Dendritic cell treated with granulocyte-macrophage colony-stimulating factor and Interleukin-4, amounts not matched to agents 40 ng/mL and 50 ng/mL, for 4 days (primary cell): ENCODE data around the gene RLBP1.

Experiments used
- H3K27ac Mint-ChIP-seq: one replicate; pipeline ENCODE4 v1.8.0; 2022; ENCODE audit warnings: mild to moderate bottlenecking, mixed read lengths
- H3K27me3 Mint-ChIP-seq: one replicate; pipeline ENCODE4 v1.8.0; 2022; ENCODE audit warnings: mild to moderate bottlenecking, mixed read lengths
- H3K36me3 Mint-ChIP-seq: one replicate; pipeline ENCODE4 v1.8.0; 2022; ENCODE audit warnings: low read depth, mixed read lengths
- H3K4me1 Mint-ChIP-seq: one replicate; pipeline ENCODE4 v1.8.0; 2022; ENCODE audit warnings: low read depth, mixed read lengths
- H3K4me3 Mint-ChIP-seq: one replicate; pipeline ENCODE4 v1.8.0; 2022; ENCODE audit warnings: mild to moderate bottlenecking, moderate library complexity, mixed read lengths
- H3K9me3 Mint-ChIP-seq: one replicate; pipeline ENCODE4 v1.8.0; 2022; ENCODE audit warnings: mixed read lengths
- intact Hi-C: fragments of 100-400 bp; cut with micrococcal nuclease; formaldehyde crosslinking; loops from one replicate; pipeline ENCODE4 v1.15.0; 2022

Gene RLBP1

GRCh38 chr15:89198196-89198595 lies 23.2 kb downstream of the RLBP1 start:
- Mint-ChIP-seq H3K36me3 (peaks cover 78% of the 10 kb centered on the region), H3K27ac (no peak overlapping the region), H3K4me1 (peaks cover 5% of the 10 kb centered on the region), H3K9me3 (no peaks in the 10 kb centered on the region), H3K27me3 (no peaks in the 10 kb centered on the region), H3K4me3 (no peak overlapping the region)
- intact Hi-C loops, result no loop called here

- no peaks in the 10 kb centered on the region for H3K9me3 Mint-ChIP-seq
- no peak overlapping the region for H3K4me3 Mint-ChIP-seq
- H3K27me3 Mint-ChIP-seq, result no peaks in the 10 kb centered on the region
- H3K27ac Mint-ChIP-seq, result no peak overlapping the region
- H3K4me1 Mint-ChIP-seq, result peaks cover 5% of the 10 kb centered on the region
- intact Hi-C loops, result no loop called here
- peaks cover 84% of the 10 kb centered on the region for H3K36me3 Mint-ChIP-seq
Measured at GRCh38 chr15:89197503-89197971, 23.8 kb downstream of the RLBP1 start.

- intact Hi-C loops, result no loop called here
- Mint-ChIP-seq H3K27me3 (no peaks in the 10 kb centered on the region), H3K4me1 (peaks cover 5% of the 10 kb centered on the region), H3K9me3 (no peaks in the 10 kb centered on the region), H3K4me3 (no peak overlapping the region), H3K36me3 (peaks cover 90% of the 10 kb centered on the region), H3K27ac (no peak overlapping the region)
Measured at GRCh38 chr15:89196994-89197393, 24.4 kb downstream of the RLBP1 start.

- peaks cover 91% of the 10 kb centered on the region for H3K36me3 Mint-ChIP-seq
- H3K4me1 Mint-ChIP-seq, result peaks cover 5% of the 10 kb centered on the region
- no peak overlapping the region for H3K4me3 Mint-ChIP-seq
- no peaks in the 10 kb centered on the region for H3K9me3 Mint-ChIP-seq
- H3K27ac Mint-ChIP-seq, result no peak overlapping the region
- intact Hi-C loops, result no loop called here
- no peaks in the 10 kb centered on the region for H3K27me3 Mint-ChIP-seq
Measured at GRCh38 chr15:89196241-89196640, 25.1 kb downstream of the RLBP1 start.

- Mint-ChIP-seq H3K27ac (no peak overlapping the region), H3K27me3 (no peaks in the 10 kb centered on the region), H3K4me3 (no peak overlapping the region), H3K4me1 (peaks cover 5% of the 10 kb centered on the region), H3K36me3 (peaks cover 91% of the 10 kb centered on the region), H3K9me3 (no peaks in the 10 kb centered on the region)
- intact Hi-C loops, result no loop called here
Measured at GRCh38 chr15:89195836-89196235, 25.5 kb downstream of the RLBP1 start.

GRCh38 chr15:89194608-89195007 lies 26.8 kb downstream of the RLBP1 start:
- Mint-ChIP-seq H3K4me3 (no peak overlapping the region), H3K4me1 (peaks cover under 1% of the 10 kb centered on the region), H3K9me3 (no peaks in the 10 kb centered on the region), H3K27ac (no peak overlapping the region), H3K27me3 (no peaks in the 10 kb centered on the region), H3K36me3 (peaks cover 90% of the 10 kb centered on the region)
- intact Hi-C loops, result no loop called here

GRCh38 chr15:89192766-89193165 lies 28.6 kb downstream of the RLBP1 start:
- no peaks in the 10 kb centered on the region for H3K27me3 Mint-ChIP-seq
- H3K27ac Mint-ChIP-seq, result no peak overlapping the region
- intact Hi-C loops, result no loop called here
- H3K4me3 Mint-ChIP-seq, result no peak overlapping the region
- peaks cover 96% of the 10 kb centered on the region for H3K36me3 Mint-ChIP-seq
- no peaks in the 10 kb centered on the region for H3K4me1 Mint-ChIP-seq
- H3K9me3 Mint-ChIP-seq, result no peaks in the 10 kb centered on the region

DNA sequence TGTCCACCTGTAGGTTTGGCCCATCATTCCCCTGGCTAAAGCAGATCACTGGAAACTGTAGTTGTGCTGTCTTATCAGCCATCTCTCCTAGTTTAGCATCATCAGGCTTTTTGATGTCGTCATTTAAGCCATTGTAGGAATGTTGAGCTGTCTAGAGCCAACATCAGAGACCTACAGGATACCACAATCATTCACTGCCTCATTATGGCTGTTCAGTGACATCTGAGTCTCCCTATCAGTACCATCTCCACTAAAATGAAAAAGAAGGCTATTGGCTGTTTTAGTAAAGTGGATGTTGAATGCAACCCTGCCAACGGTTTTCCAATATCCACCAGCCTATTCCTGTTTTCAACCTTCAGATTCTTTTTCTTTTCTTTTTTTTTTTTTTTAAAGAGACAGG lies 29.2 kb downstream of the RLBP1 start:
- Mint-ChIP-seq H3K4me3 (no peak overlapping the region), H3K36me3 (peaks cover 97% of the 10 kb centered on the region), H3K27me3 (no peaks in the 10 kb centered on the region), H3K4me1 (no peaks in the 10 kb centered on the region), H3K9me3 (no peaks in the 10 kb centered on the region), H3K27ac (no peak overlapping the region)
- intact Hi-C loops, result no loop called here

- Mint-ChIP-seq H3K4me3 (no peak overlapping the region), H3K9me3 (no peaks in the 10 kb centered on the region), H3K27me3 (no peaks in the 10 kb centered on the region), H3K36me3 (peaks cover 97% of the 10 kb centered on the region), H3K27ac (no peak overlapping the region), H3K4me1 (no peaks in the 10 kb centered on the region)
- intact Hi-C loops, result no loop called here
Measured at GRCh38 chr15:89187986-89188514, 33.3 kb downstream of the RLBP1 start.

DNA sequence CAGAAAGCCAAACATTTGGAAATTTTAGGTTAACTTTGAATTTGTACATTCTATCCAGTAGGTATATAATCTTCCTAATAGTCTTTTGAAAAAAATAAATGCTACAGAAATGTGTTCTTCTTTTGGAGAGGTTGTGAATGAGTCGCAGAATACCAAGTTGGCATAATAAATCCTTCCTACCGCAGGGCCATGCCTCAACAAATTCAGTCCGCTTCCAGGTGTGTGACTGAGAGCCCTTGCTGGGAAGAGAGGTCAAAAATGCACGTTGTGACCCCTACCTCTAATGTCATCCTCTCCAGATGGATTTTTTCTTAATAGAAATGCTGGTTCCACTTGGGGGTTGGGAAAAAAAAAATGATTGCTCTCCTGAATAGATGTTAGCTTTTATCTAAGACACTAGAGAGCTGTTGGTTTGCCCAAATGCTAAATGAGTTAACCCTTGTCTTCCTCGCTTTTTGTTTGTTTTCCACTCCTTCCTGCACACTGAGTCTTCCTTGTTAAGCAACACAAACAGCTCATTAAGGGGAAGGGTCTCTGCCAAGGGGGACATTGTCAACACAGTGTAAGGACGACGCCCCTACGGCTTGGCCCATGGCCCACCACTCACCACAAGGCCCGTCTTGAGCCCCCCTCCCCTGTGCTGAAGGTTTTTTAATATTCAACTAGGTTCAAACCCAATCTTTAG lies 33.9 kb downstream of the RLBP1 start:
- intact Hi-C loops, result no loop called here
- H3K27me3 Mint-ChIP-seq, result no peaks in the 10 kb centered on the region
- no peaks in the 10 kb centered on the region for H3K4me1 Mint-ChIP-seq
- peaks cover 97% of the 10 kb centered on the region for H3K36me3 Mint-ChIP-seq
- no peak overlapping the region for H3K27ac Mint-ChIP-seq
- no peaks in the 10 kb centered on the region for H3K9me3 Mint-ChIP-seq
- H3K4me3 Mint-ChIP-seq, result no peak overlapping the region

GRCh38 chr15:89186803-89187202 lies 34.6 kb downstream of the RLBP1 start:
- Mint-ChIP-seq H3K4me3 (no peak overlapping the region), H3K36me3 (peaks cover 96% of the 10 kb centered on the region), H3K27ac (no peak overlapping the region), H3K4me1 (no peaks in the 10 kb centered on the region), H3K9me3 (no peaks in the 10 kb centered on the region), H3K27me3 (no peaks in the 10 kb centered on the region)
- intact Hi-C loops, result no loop called here

- Mint-ChIP-seq H3K27ac (no peak overlapping the region), H3K4me3 (no peak overlapping the region), H3K27me3 (no peaks in the 10 kb centered on the region), H3K9me3 (no peaks in the 10 kb centered on the region), H3K4me1 (no peaks in the 10 kb centered on the region), H3K36me3 (peaks cover 94% of the 10 kb centered on the region)
- intact Hi-C loops, result no loop called here
Measured at GRCh38 chr15:89184886-89185526, 36.4 kb downstream of the RLBP1 start.

- Mint-ChIP-seq H3K27ac (no peak overlapping the region), H3K27me3 (no peaks in the 10 kb centered on the region), H3K9me3 (no peaks in the 10 kb centered on the region), H3K4me1 (no peaks in the 10 kb centered on the region), H3K36me3 (peaks cover 95% of the 10 kb centered on the region), H3K4me3 (no peak overlapping the region)
- intact Hi-C loops, result no loop called here
Measured at GRCh38 chr15:89184357-89184756, 37.0 kb downstream of the RLBP1 start.

DNA sequence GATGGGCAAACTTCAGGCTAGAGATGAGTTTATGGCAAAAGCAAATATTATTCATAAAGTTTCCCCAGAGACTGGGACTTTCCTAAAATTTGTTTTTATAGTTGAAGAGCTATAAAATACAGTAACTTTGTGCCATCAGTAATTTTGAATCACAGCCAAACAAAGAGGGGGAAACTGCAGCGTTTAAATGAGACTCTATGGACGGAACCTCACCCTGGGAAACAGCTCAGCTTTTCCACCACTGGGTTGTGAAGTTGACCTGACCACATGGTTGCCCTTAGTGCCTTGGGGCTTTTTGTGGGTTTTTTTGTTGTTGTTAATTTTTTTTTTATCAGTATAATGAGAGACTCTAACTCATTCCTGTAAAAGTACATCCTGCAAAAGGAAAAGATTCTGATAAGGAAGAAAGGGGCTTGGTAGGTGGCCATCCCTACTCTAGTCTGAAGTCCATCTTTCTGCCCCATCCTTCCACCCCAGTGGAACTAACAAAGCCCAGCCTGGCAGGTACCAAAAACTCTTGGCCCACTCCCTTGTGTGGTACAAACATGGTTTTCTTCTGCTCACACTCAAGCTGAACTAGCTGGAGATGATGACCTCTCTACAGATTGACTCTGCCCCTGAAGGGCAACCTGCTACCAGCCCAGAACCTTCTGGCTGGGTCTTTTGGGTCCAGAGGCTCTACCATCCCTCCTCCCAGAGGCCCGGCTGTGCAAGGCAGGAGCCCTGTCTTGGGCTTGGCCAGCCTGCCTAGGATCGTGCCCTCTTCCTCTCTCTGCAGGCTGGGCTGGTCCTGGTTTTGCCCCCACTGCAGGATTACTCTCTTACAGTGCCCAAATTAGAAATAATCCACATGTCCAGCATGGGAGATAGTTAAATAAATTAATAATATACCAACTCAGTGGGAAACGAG lies 41.2 kb downstream of the RLBP1 start:
- Mint-ChIP-seq H3K9me3 (no peaks in the 10 kb centered on the region), H3K36me3 (peaks cover 95% of the 10 kb centered on the region), H3K27ac (no peak overlapping the region), H3K4me1 (no peaks in the 10 kb centered on the region), H3K27me3 (no peaks in the 10 kb centered on the region), H3K4me3 (no peak overlapping the region)
- intact Hi-C loops, result no loop called here
